ENCODE data around the gene MACROH2A2. TPM values are rescaled to one million over a fixed set of nuclear protein-coding genes. Genes with fewer than 3 reads are reported as not detected.

Gene MACROH2A2
- total and polyA plus RNA-seq, 2 of the 8 experiments (the other 6 are each of a cell fraction or from before 2014, with no cell fraction given), result 7.9 to 9.3 TPM

DNA sequence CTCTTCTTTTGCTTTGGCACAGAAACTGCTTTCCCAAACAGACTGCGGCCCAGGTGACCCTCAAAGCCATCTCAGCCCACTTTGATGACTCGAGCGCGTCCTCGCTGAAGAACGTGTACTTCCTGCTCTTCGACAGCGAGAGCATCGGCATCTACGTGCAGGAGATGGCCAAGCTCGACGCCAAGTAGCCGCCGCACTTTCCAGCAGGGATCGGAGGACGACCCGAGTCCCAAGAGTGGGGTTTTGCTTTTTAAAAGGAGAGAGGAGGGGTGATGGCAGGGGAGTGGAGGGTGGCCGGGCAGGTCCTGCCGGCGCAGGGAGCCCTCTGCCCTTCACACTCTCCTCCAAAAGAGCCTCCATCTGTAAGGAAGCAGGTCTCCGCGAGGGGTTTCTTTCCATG is 58.9 kb downstream of the MACROH2A2 start:
- 92% methylated on average over 22 of the region's 22 CpGs; no CpG with 5 or more reads in 1 of the 2 experiments for WGBS, 2 experiments (ENCODE audit: extremely low coverage in 1 of 2, insufficient coverage in 1 of 2, insufficient read length in 1 of 2, insufficient replicate concordance in 2 of 2, low coverage in 1 of 2, low lambda C conversion rate in 2 of 2, missing lambda C conversion rate in 1 of 2)
- H3K23ac ChIP-seq (ENCODE audit: insufficient read length), result no peak overlapping the region
- no peak overlapping the region for H3K9ac ChIP-seq (replicated peaks in 1 of 4; ENCODE audit: extremely low read depth in 1 of 4, low read depth in 3 of 4, low read length in 3 of 4)
- H3K4me2 ChIP-seq (ENCODE audit: insufficient read depth in 1 of 2, low read depth in 2 of 2, low read length in 2 of 2), result no peak overlapping the region
- 0 out of 2 replicates have a peak overlapping the region, but pooled peaks have one; percentile 65 for H4K8ac ChIP-seq (ENCODE audit: extremely low read depth, insufficient read depth, low read length)
- no peak overlapping the region for H3K4ac ChIP-seq (replicated peaks; ENCODE audit: insufficient read length, low read depth, low read length)
- H3K14ac ChIP-seq (ENCODE audit: insufficient read length), result no peak overlapping the region
- H2BK120ac ChIP-seq (replicated peaks; ENCODE audit: low read depth, low read length), result no peak overlapping the region
- no peak overlapping the region for H2BK20ac ChIP-seq (ENCODE audit: low read length)
- no peak overlapping the region for H3K27ac ChIP-seq (ENCODE audit: low read depth, low read length)
- FAIRE-seq (no peak), DNase-seq (ENCODE audit: low read depth in 1 of 2, low spot score in 2 of 2) (no peak)
- peaks cover 0 to 2% (median under 1%) of the 10 kb centered on the region in 4 experiments; a peak in 2 of 7 replicates for H3K4me1 ChIP-seq (replicated peaks in 1 of 4; ENCODE audit: control insufficient read depth in 3 of 4, insufficient read depth in 4 of 4, low read length in 3 of 4)
- H2BK12ac ChIP-seq (ENCODE audit: low read depth, low read length), result no peak overlapping the region
- no peaks in the 10 kb centered on the region for H3K27me3 ChIP-seq (replicated peaks in 1 of 4; ENCODE audit: control insufficient read depth in 3 of 4, extremely low read depth in 1 of 4, insufficient read depth in 3 of 4, low read length in 3 of 4)
- no peak overlapping the region for H2AFZ ChIP-seq (ENCODE audit: low read length)
- no peaks in the 10 kb centered on the region; a peak in 1 of 8 replicates for H3K36me3 ChIP-seq (ENCODE audit: control insufficient read depth in 2 of 4, insufficient read depth in 4 of 4, low read length in 3 of 4)
- no peaks in the 10 kb centered on the region for H3K79me2 ChIP-seq (ENCODE audit: control insufficient read depth in 1 of 2, insufficient read depth in 2 of 2, low read length in 2 of 2)
- POLR2A ChIA-PET (ENCODE audit: partially characterized antibody), result no interaction called here
- no peaks in the 10 kb centered on the region for H3K9me3 ChIP-seq (ENCODE audit: insufficient read depth in 2 of 2, low read depth in 1 of 2, low read length in 1 of 2)
- H3K23me2 ChIP-seq (ENCODE audit: low read depth, low read length), result no peaks in the 10 kb centered on the region
- H4K91ac ChIP-seq (replicated peaks; ENCODE audit: insufficient read length, low read length), result no peak overlapping the region
- H2BK5ac ChIP-seq (ENCODE audit: low read depth, low read length), result no peak overlapping the region
- H3K4me3 ChIP-seq (ENCODE audit: extremely low read depth in 1 of 4, insufficient read depth in 2 of 4, low read depth in 3 of 4, low read length in 4 of 4), result no peak overlapping the region
- H3K79me1 ChIP-seq (ENCODE audit: low read depth, low read length), result no peaks in the 10 kb centered on the region
- H2BK15ac ChIP-seq (ENCODE audit: low read length), result no peak overlapping the region
- H3K18ac ChIP-seq (ENCODE audit: extremely low read depth, low read length), result no peak overlapping the region
- CTCF ChIA-PET (ENCODE audit: partially characterized antibody), result interaction anchor here (8.9 to 13.4 kb wide), 2 partner anchors 8 to 19 kb away, joined by 90 to 155 read pairs; no protein-coding TSS in a partner anchor
- H3K56ac ChIP-seq (replicated peaks; ENCODE audit: insufficient read length, low read depth, low read length), result no peak overlapping the region
- H2AK5ac ChIP-seq (ENCODE audit: low read depth, low read length), result no peak overlapping the region
- no peak overlapping the region for H4K5ac ChIP-seq (ENCODE audit: insufficient read length, low read depth, low read length)
- H4K20me1 ChIP-seq (replicated peaks in 1 of 2; ENCODE audit: control insufficient read depth in 1 of 2, insufficient read depth in 2 of 2, low read length in 2 of 2), result peaks cover 0 to 4% of the 10 kb centered on the region in 2 experiments
- TF ChIP-seq CTBP2 (IDR thresholded peaks at IDR 0.05; ENCODE audit: borderline replicate concordance, insufficient read depth, insufficient read length, low read length) (no peak), RXRA (IDR thresholded peaks at IDR 0.05; ENCODE audit: insufficient read depth, low read depth, low read length) (no peak), SIN3A (conservative IDR thresholded peaks at IDR 0.05 in 1 of 2, IDR thresholded peaks at IDR 0.05 in 1 of 2; ENCODE audit: low read depth in 1 of 2, low read length in 2 of 2) (no peak), CHD1 (IDR thresholded peaks at IDR 0.05; ENCODE audit: low read depth, low read length) (no peak)
